ENCODE measurements around the gene KRIT1. TPM values are rescaled to one million over a fixed set of nuclear protein-coding genes. Genes with fewer than 3 reads are reported as not detected.

Gene KRIT1
- total RNA-seq, 1 experiment from 2014 or later: 34.9 TPM

GRCh38 chr7:92253251-92253650 lies 7.5 kb upstream of the KRIT1 start:
- Histone ChIP-seq H2AK5ac (ENCODE audit: insufficient read length, low read length) (no peak overlapping the region), H4K5ac (ENCODE audit: insufficient read length, low read depth, low read length) (no peak overlapping the region), H3K56ac (ENCODE audit: insufficient read length, low read depth, low read length) (no peak overlapping the region), H3K4me2 (ENCODE audit: insufficient read depth, insufficient read length, low read length) (no peak overlapping the region), H3K4me1 (ENCODE audit: insufficient read depth, low read length) (no peaks in the 10 kb centered on the region; the same call in 1 of the 2 replicates), H2BK15ac (ENCODE audit: low read depth, low read length) (no peak overlapping the region), H3K14ac (ENCODE audit: insufficient read depth, low read length) (no peak overlapping the region), H3K79me2 (ENCODE audit: insufficient read depth, low read length) (peaks cover 21% of the 10 kb centered on the region; the same call in 1 of the 2 replicates), H3K27ac (ENCODE audit: insufficient read length, low read depth, low read length) (no peak overlapping the region), H2BK20ac (ENCODE audit: low read depth, low read length, poor library complexity, severe bottlenecking) (no peak overlapping the region), H2BK120ac (ENCODE audit: low read depth, low read length, poor library complexity, severe bottlenecking) (no peak overlapping the region), H4K20me1 (ENCODE audit: control insufficient read depth, insufficient read depth, insufficient read length) (no peaks in the 10 kb centered on the region), H3K9me3 (ENCODE audit: control insufficient read depth, low read depth, low read length) (no peaks in the 10 kb centered on the region), H2BK12ac (ENCODE audit: insufficient read length, low read depth, low read length) (no peak overlapping the region), H2BK5ac (ENCODE audit: insufficient read length, low read length) (no peak overlapping the region), H3T11ph (ENCODE audit: low read length) (no peak overlapping the region), H4K8ac (replicated peaks; ENCODE audit: insufficient read length, low read depth, low read length) (no peak overlapping the region), H3K18ac (ENCODE audit: insufficient read length, low read depth, low read length) (no peak overlapping the region), H3K27me3 (ENCODE audit: insufficient read depth, low read length) (no peaks in the 10 kb centered on the region), H3K79me1 (ENCODE audit: insufficient read depth, low read depth, low read length, poor library complexity, severe bottlenecking) (peaks cover 8% of the 10 kb centered on the region), H3K23me2 (ENCODE audit: insufficient read length, low read depth, low read length, poor library complexity, severe bottlenecking) (no peaks in the 10 kb centered on the region), H3K4ac (ENCODE audit: low read depth, low read length) (no peak overlapping the region), H3K23ac (ENCODE audit: insufficient read length, low read depth, low read length) (no peak overlapping the region), H4K91ac (ENCODE audit: insufficient read length, low read depth, low read length) (no peak overlapping the region), H3K9ac (ENCODE audit: extremely low read depth, insufficient read length, low read length) (no peak overlapping the region), H2AFZ (ENCODE audit: low read length) (no peak overlapping the region)
- no peak overlapping the region for H3K4me3 Mint-ChIP-seq
- peaks cover under 1 to 5% of the 10 kb centered on the region in 2 experiments; a peak in 2 of 4 replicates for H3K4me1 Mint-ChIP-seq
- H3K27ac Mint-ChIP-seq: no peak overlapping the region
- peaks cover 3 to 13% (median 11%) of the 10 kb centered on the region in 3 experiments for H3K36me3 Mint-ChIP-seq (ENCODE audit: insufficient read depth in 1 of 3, low read depth in 3 of 3)
- peaks cover 4 to 8% of the 10 kb centered on the region in 2 experiments for H3K9me3 Mint-ChIP-seq
- no peak for DNase-seq
- TF ChIP-seq, protein P1, sequence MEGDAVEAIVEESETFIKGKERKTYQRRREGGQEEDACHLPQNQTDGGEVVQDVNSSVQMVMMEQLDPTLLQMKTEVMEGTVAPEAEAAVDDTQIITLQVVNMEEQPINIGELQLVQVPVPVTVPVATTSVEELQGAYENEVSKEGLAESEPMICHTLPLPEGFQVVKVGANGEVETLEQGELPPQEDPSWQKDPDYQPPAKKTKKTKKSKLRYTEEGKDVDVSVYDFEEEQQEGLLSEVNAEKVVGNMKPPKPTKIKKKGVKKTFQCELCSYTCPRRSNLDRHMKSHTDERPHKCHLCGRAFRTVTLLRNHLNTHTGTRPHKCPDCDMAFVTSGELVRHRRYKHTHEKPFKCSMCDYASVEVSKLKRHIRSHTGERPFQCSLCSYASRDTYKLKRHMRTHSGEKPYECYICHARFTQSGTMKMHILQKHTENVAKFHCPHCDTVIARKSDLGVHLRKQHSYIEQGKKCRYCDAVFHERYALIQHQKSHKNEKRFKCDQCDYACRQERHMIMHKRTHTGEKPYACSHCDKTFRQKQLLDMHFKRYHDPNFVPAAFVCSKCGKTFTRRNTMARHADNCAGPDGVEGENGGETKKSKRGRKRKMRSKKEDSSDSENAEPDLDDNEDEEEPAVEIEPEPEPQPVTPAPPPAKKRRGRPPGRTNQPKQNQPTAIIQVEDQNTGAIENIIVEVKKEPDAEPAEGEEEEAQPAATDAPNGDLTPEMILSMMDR (conservative IDR thresholded peaks at IDR 0.05): no peak
- no CpG with 5 or more reads among the region's 1 CpG for WGBS (ENCODE audit: extremely low coverage, insufficient read length, low lambda C conversion rate)
- H3K27me3 Mint-ChIP-seq (ENCODE audit: low read depth): no peaks in the 10 kb centered on the region

Data from H9 (cell line).